NCI-H82 (cell line): ENCODE data around the gene MSTN.
"Not testable (repeated sequence)": the region's sequence is repeated elsewhere in the genome, so short reads cannot be mapped to it uniquely, and the experiment has no call there.

Experiments
- DNase-seq: peaks from one replicate; lab custom pipeline; 2025; lab: John Stamatoyannopoulos, UW

Gene MSTN

GRCh38 chr2:190063624-190064023 lies 1.1 kb upstream of the MSTN start:
- DNase-seq, result no peak

DNA sequence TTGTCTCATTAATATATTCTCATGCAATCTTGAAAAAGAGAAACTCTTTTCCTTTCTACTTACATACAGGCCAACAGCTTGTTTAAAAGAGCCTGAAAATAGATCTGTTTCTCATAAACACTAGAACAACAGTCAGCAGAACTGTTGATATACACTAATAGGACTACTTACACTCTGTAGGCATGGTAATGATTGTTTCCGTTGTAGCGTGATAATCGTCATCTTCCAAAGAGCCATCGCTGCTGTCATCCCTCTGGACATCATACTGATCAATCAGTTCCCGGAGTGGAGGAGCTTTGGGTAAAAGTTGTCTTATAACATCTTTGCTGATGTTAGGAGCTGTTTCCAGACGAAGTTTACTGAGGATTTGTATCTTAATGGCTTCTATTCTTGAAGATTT lies 476 bp downstream of the MSTN start:
- DNase-seq, result no peak

- DNase-seq, result no peak
These were observed 1.9 kb downstream of the MSTN start for GRCh38 chr2:190060626-190061025.

DNA sequence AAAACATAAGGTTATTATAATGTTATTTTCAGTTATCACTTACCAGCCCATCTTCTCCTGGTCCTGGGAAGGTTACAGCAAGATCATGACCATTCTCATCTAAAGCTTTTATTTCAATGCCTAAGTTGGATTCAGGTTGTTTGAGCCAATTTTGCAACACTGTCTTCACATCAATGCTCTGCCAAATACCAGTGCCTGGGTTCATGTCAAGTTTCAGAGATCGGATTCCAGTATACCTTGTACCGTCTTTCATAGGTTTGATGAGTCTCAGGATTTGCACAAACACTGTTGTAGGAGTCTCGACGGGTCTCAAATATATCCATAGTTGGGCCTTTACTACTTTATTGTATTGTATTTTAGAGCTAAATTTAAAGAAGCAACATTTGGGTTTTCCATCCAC lies 2.5 kb downstream of the MSTN start:
- no peak for DNase-seq

GRCh38 chr2:190053426-190053825 lies 9.1 kb downstream of the MSTN start:
- no peak for DNase-seq

- DNase-seq, result no peak
These were observed 10.2 kb downstream of the MSTN start for GRCh38 chr2:190052307-190052706.

- DNase-seq, result no peak
These were observed 11.3 kb downstream of the MSTN start for GRCh38 chr2:190051223-190051622.

DNA sequence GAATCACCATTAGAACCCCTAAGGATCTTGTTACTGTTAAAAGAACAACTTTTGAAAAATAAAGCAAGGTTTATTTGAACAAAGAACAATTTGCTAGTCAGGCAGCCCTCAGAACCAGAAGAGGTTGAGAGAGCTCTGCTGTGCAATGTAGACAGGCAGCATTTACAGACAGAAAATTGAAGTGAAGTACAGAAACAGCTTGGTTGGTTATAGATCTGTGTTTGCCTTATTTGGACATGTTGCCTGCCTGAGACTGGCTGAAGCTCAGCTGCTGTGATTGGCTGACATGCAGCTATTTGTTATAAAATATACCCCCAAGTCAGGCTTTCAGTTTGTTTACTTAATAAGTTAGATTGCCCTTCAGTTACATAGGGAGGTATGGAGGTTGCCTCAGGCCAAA lies 12.5 kb downstream of the MSTN start:
- DNase-seq, result no peak

DNA sequence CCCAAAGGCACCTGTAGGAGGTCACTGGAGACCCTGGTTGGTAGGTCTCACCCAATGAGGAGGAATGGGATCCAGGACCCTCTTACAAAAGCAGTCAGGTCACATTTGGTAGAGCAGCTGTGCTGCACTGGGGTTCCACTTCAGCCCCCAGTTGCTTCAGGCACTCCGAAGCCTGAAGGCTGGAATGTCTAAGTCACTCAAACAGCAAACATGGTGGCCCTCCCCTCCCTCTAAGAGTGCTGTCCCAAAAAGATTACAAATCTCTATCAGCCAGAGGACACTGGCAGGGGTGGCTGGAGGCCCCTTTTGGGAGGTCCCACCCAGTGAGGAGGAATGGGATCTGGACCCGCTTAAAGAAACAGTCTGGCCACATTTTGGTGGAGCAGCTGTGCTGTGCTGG lies 17.7 kb downstream of the MSTN start:
- no peak for DNase-seq

- DNase-seq, result no peak
These were observed 19.1 kb downstream of the MSTN start for GRCh38 chr2:190043441-190043840.

DNA sequence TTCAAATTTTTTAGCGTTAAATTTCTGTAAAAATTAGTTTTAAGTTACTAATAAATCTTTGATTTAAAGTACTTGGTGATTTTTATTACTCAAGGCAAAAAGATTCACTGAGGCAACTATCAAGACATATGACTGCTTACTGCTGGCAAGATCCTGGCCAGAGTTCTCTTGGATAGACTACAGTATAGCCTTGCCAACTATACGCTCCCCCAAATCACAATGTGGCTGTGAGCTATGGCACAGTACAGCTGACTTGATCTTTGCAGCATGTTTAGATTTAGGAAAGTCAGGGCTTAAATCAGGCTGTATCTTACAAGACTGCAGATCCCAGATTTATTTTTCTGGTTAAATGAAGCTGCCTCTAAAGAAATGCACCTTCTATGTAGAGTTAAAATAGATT lies 26.5 kb downstream of the MSTN start:
- DNase-seq, result no peak

DNA sequence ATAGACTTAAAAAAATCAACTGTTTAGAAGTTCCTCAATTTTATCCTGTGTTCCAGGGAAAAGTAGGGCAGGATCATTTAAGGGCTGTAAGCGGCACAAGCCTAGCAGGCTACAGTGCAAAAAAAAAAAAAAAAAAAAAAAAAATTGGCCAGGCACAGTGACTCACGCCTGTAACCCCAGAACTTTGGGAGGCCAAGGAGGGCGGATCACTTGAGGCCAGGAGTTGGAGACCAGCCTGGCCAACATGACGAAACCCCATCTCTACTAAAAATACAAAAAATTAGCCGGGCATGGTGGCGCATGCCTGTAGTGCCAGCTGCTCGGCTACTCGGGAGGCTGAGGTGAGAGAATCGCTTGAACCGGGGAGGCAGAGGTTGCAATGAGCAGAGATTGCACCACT lies 28.1 kb downstream of the MSTN start:
- DNase-seq, result not testable (repeated sequence)

DNA sequence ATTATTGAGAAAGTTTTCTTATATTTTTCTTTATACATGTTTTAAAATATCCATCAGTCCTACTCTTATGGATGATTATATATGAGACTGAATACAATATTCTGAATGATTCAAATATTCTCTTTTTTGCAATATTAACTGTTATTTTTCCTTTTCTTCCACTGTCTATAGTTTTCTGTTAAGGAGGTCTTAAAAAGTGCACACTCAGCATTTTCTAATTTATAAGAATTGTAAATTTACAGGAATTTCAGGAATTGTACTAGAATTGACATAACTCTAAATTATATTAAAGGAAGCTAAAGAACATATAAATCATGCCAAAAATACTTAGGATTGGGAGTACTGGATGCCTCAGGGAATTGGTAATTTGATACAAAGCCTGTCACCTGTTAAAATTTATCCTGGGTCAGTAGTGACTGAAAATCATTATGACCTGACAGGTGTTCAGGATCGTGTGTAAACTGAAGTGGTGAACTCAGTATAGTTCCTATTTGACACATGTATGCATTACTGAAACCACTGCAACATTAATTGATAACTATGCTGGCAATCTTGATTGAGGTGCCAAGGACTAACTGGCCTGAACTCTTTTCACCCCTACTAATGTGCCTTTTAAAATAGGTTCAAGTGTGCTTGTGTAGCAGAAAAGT lies 30.4 kb downstream of the MSTN start:
- no peak for DNase-seq

- peak; percentile 87 for DNase-seq
These were observed 38.7 kb downstream of the MSTN start for GRCh38 chr2:190023860-190024259.

DNA sequence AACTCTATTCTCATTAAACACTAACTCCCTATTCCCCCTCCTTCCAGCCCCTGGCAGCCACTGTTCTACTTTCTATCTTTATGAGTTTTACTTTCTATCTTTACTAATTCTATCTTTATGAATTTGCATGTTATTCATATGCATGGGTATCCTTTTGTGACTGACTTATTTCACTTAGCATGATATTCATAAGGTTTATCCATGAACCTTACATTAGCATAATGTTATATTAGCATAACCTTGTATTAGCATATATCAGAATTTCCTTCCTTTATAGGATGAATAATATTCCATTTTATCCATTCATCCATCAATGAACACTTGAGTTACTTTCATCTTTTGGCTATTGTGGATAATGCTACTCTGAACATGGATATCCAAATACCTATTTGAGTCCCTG lies 41.8 kb downstream of the MSTN start:
- no peak for DNase-seq

GRCh38 chr2:190017837-190018236 lies 44.7 kb downstream of the MSTN start:
- no peak for DNase-seq

DNA sequence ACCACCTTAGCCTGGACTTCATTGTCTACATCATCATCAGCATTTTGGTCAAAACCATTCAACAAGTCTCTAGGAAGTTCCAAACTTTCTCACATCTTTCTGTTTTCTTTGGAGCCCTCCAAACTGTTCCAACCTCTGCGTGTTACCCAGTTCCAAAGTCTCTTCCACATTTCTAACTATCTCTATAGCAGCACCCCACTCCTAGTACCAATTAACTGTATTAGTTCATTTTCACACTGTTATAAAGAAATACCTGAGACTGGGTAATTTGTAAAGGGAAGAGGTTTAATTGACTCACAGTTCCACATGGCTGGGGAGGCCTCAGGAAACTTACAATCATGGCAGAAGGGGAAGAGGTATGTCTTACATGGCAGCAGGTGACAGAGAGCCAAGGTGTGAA lies 46.6 kb downstream of the MSTN start:
- not testable (repeated sequence) for DNase-seq
